Stimulated activated naive CD4-positive, alpha-beta T cell treated with Interleukin-2 at 50 U/mL for 16 hours (primary cell): ENCODE measurements around the gene CEACAM16.
A peak's percentile ranks its signal among the peaks of the same experiment; 100 is the strongest.

Experiments
- DNase-seq: peaks from one replicate; lab custom pipeline; 2025; lab: John Stamatoyannopoulos, UW

CEACAM16 gene

DNA sequence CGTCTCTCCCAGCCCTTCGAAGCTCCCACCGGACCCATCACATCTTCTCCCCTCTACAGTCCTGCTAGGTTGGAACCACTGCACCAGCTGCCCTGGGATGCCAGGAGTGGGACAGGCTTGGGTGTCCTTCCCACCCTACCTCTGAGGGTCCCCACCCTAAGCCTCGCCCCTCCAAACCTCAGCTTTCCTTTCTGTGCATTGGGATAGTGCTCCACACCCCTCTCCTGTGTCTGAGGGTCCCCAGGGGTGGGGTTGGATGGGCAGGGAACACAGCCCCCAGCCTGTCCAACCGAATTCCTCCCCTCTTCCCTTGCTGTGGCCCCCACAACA lies 47.6 kb downstream of the CEACAM16 start:
- DNase-seq: no peak

DNA sequence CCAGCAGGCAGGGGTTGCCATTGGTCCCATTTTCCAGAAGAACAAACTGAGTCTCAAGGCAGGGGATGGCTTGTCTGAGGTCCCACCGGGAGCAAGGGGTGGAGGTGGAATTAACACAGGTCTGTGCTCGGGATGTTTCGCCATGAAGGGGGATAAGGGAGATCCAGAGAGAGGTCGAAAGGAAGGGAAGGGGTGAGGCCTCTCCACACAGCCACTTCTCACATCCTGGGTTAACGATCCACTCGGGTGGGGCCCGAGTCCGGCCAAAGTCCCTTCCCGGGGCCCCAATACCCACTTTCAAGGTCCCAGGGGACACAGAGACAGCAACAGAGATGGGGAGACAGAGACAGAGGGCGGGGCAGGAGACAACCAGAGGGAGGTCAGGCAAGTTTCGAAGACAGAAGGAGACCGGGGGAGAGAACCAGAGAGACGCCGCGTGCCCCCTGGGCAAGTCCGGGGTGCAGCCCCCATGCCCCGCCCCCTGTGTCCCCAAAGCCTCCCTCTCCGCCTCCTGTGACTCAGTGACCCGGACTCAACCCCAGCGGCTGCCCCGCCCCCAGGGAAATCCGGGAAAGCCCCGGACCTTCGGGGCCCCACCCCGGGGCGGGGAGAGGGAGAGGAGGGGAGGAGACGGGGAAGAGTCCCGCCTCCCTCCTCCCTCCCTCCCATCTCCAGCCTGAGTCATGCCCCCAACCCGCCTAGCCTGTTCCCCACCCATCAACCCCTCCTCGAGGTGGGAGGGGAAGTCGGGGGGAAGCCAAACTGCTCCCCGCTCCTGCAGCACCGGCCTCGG lies 48.2 kb downstream of the CEACAM16 start:
- DNase-seq: peak; percentile 90

DNA sequence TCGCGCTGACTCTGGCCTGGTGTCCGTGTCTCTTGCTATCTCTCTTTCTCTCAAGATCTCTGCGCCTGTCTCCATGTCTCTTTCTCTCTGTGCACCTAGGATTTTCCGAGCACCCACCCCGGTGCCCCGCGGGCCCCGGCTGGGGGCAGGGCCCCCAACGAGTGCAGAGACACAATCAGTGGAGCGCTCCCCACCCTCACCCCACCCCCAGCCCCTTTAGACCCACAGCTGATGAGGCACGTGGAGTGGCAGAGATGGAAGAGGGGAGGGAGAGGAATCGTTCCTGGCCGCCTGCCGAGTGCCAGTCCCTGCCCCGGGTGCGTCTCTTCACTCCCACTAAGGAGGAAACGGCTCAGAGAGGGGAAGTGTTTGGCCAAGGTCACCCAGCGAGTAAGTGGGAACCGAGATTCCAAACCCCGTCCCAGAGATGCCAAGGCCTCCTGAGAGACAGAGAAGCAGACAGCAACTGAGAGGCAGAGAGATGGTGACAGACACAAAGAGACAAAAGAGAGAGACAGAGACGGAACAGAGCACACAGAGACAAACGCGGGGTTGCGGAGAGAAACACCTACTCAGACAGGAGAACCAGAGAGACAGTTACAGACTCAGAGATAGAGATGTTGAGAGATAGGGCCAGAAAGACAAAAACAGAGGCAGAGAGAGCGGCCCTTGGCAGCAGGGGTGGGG lies 48.9 kb downstream of the CEACAM16 start:
- DNase-seq: peak; percentile 55

DNA sequence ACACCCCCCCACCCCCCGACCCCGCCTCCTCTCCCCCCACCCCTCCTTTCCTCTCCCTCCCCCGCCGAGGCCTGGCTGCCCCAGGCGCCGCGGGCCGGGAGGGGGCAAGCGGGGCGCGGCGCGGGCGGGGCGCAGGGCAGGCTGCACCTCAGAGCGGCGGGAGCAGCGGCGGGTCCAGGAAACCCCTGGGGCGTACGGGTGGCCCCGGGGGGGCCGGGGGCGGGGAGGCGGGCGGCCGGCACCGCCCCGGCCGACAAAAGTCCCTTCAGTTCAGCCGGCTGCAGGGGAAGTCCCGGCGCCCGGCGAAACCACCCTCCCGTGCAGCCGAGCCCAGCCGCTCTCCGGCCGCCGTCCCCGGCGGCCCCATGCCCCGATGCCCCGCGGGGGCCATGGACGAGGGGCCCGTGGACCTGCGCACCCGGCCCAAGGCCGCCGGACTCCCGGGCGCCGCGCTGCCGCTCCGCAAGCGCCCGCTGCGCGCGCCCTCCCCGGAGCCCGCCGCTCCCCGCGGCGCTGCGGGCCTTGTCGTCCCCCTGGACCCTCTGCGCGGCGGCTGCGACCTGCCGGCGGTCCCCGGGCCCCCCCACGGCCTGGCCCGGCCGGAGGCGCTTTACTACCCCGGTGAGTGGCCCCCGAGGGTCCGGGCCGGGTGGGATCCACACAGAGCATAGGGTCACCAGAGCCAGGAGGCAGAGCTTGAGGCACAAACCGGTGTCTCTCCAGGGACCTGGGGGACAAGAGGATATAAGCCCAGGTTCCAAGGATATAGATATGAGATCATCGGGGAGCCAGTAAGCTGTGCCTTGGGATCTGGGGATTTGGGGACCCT lies 49.7 kb downstream of the CEACAM16 start, which contains the start of gene BCL3:
TSS of gene BCL3 (plus strand) at position 283 of the 829 bp plus-strand sequence. CDS start at position 366, 83 bp downstream.
- peak; percentile 72 for DNase-seq

DNA sequence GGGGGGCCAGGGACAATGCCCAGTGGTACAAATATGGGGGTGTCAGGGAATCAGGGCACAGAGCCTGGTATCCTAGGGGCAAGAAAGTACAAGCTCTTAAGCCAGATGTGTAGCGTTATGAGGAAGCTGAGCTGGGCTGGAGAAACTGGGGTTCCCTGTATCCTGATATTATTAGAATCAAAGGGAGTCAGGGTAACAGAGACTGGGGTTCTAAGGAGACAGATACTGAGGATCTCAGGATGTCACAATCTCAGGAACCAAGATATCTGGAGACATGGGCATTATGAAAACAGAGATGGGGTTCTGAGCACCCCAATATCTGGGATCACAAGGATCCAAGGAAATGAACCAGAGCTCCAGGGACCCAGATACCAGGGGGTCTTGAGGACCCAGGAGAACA lies 50.3 kb downstream of the CEACAM16 start:
- DNase-seq: no peak

DNA sequence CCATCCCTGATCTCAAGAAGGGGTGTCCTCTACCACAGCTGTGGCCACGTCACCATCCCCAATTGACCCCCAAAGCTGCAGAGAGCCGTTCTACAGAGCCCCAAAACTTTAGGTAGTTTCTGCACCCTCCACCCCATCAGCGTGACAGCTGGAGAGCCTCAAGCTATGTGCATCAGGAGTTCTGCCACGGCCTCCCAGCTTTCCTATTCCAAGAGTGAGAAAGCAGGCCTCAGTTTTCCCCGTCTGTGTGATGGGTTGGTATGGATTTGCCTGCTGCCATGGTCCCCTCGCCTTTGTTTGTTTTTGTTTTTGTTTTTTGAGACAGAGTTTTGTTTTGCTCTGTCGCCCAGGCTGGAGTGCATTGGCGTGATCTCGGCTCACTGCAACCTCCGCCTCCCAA lies 51.0 kb downstream of the CEACAM16 start:
- DNase-seq: no peak

DNA sequence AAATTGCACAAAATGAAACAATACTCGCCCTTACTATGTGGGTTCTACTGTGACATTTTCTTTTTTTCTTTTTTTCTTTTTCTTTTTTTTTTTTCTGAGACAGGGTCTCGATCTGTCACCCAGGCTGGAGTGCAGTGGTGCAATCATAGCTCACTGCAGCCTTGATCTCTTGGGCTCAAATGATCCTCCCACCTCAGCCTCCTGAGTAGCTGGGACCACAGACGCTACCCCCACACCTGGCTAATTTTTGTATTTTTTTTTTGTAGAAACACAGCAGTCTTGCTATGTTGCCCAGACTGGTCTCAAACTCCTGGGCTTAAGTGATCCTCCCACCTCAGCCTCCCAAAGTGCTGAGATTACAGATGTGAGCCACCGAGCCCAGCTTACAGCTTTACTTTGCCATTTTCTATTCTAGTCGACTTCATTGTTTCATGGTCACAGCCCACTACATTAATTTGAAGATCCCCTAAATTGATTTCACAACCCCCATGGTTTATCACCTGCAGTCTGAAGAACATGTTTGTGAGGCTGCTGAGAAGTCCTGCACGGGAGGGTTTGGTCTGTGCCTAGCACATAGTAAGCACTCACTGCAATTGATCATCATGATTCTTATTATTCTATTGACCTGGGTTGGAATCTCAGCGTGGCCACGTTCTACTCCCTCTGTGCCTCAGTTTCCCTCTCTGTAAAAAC lies 53.3 kb downstream of the CEACAM16 start:
- DNase-seq: no peak

DNA sequence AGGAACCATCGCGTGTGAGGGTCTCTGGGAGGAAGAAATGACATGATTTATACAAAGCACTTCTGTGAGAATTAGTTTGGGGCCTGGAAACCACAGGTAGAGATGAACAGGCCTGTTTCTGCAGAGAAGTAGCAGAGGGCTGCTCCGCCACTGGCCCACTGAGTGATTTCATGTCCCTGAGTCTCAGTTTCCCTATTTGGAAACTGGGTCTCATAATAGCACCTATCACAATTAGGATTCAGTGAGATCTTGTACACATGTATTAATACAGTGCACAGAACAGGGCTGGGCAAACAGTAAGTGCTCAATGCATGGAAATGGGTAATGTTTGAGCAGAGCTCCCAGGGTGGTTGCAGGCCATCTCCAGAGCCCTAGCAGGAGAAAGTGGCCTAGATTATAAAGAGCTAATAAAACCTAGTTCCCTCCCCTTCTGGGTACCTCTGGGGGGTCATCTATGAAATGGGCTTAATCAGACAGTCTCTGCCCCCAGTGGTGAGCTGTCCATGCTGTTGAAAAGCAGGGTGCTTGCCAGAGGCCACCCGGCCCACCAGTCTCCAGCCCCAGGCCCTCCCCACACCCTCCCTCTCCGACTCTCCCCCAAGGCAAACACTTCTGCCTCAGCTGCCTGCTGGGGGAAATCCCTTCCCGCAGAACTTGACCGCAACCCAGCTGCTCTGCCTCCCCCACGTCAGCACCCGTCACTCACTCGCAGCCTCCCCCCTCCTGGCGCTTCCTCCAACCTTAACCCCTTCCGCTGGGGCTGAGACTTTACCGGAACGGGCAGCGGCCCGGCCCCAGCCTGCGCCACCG lies 54.1 kb downstream of the CEACAM16 start:
- peak; percentile 95 for DNase-seq

DNA sequence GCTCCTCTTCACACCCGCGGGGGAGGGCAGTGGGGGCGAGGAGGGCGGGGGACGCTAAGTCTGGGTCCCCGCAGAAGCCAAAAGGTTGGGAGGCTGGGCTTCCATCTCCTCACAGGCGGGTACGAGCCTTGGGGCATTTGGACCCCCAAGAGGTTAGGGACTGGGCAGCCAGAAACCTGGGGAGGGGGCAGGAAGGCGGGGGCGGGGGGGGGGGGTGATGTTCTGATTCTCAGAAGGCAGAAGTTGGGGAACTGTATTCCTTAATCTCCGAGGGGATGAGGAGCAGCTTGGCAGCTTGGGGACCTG lies 54.6 kb downstream of the CEACAM16 start:
- DNase-seq: no peak

DNA sequence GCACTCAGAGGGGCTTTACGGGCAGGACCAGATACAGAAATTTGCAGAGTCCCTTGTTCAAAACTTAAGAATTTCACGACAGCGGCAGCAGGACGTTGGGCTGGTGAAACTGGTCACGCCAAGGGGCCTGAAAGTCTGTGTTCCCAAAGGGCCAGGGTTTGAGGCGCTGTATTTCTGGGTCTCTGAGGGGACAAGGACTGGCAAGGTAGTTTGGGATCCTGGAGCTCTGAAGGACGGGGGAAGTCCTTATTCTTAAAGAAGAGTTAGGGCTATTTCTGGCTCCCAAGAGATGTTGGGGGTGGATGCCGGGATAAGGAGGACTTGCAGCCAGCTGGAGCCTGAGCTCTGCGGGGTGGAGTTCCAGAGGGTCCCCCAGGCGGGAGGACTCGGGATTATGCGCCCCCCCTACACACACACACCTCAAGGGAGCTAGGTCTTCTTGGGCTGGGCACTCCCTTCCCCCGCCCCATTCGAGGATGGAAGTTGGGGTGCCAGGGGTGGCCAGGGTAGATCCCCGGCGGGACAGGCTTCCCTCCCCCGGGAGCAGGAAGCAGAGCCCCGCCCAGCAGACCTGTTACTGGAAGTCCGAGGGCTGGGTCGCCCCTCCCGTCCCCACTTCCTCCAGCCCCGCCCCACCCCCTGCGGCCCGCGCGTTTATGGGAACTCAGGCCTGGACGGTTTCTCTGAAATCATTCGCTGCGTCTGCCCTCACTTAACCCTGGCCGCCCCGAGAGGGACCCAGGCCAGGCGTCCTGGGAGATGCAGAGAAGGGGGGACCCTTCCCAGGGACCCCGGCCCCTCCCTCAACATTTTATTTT lies 55.2 kb downstream of the CEACAM16 start:
- peak; percentile 71 for DNase-seq

DNA sequence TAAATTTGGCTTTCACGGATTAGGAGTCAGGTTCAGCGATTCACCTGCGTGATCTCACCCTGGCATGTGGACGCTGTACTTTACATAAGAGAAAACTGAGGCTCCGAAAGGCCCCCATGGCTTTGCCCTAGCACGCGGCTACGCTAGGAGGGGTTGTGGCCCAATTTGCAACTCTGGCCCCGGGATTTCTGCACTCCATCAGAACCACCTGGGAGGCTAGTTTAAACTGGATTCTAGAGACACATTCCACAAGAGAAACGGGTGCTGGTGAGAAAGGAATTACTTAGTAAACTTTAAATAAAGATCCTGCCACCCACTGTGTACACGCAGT lies 55.8 kb downstream of the CEACAM16 start:
- no peak for DNase-seq

DNA sequence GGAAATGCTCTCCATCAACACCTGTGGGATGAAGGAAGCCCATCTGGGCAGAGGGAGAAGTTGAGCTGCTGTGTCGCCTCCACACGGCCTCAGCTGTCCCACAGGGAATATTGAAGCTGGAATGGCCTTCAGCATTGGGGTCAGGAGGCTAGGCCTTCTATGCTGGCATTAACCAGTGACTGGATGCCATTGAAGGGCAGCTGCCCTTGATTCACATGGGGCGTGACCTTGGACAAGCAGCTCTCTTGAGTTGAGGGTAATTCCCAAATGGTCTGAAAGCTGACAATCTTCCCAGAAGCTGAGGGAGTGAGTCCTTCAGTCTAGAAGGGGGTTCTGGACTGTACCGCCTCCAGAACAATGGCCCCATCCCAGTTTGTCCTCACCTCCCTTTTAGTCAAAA lies 56.3 kb downstream of the CEACAM16 start:
- no peak for DNase-seq

DNA sequence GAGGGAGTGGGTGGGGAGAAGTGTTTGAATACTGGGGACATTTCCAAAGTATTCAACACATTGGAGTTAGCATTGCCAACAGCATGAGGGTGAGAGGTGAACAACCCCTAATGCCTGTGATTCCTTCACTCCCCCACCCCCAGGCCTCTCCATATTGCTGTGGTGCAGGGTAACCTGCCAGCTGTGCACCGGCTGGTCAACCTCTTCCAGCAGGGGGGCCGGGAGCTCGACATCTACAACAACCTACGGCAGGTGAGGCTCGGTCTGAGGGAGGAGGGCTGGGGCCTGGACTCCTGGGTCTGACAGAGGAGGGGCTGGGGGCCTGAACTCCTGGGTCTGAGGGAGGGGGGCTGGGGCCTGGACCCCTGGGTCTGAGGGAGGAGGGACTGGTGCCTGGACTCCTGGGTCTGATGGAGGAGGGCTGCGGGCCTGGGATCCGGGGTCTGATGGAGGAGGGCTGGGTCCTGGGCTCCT lies 57.2 kb downstream of the CEACAM16 start:
- no peak for DNase-seq

DNA sequence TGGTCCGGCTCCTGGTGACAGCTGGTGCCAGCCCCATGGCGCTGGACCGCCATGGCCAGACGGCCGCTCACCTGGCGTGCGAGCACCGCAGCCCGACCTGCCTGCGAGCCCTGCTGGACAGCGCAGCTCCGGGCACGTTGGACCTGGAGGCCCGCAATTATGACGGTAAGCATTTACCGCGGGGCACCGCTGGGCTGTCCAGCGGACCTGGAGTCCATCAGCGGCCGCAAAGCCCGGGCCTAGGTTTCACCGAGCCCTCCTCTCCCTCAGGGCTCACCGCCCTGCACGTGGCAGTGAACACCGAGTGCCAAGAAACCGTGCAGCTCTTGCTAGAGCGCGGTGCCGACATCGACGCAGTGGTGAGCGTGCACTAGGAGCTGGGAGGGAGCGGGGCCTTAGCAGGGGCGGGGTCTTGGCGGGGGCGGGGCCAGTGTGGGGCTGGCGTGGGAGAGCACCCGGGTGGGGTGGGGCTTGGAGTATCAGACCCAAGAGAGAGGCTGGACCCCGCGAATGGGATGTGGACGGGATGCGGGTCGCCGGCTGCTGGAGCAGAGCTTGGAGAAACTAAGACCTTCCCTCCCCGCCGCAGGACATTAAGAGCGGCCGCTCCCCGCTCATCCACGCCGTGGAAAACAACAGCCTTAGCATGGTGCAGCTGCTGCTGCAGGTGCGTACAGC lies 58.2 kb downstream of the CEACAM16 start:
- DNase-seq: no peak

DNA sequence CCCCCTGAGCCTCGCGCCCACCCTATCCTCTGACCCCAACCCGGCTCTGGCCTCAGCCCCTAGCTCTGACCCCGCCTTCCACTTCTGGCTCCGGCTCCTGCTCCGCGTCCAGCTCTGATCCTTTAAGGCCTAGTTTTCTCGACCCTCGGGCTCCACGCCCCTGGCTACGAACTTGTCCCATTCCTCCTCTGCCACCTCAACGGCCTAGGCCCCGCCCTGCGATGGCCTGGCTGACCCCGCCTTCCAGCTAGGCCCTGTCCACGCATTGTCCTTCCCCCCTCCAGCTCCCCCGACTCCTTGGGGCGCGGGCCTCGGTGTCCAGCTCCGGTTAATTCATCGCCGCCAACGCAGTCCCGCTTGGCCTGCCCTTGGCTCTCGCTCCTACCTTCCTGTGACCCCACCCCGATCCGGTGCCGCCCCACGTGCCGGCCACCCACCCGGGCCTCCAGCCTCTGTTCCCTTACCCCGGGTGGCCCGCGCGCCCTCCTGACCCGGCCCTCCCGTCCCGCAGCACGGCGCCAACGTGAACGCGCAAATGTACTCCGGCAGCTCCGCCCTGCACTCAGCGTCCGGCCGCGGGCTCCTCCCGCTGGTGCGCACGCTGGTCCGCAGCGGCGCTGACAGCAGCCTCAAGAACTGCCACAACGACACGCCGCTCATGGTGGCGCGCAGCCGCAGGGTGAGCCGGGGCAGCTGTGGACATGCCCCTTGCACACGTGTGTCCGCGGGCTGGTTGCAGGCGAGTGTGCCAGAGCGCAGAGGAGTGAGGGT lies 59.0 kb downstream of the CEACAM16 start:
- DNase-seq: no peak

DNA sequence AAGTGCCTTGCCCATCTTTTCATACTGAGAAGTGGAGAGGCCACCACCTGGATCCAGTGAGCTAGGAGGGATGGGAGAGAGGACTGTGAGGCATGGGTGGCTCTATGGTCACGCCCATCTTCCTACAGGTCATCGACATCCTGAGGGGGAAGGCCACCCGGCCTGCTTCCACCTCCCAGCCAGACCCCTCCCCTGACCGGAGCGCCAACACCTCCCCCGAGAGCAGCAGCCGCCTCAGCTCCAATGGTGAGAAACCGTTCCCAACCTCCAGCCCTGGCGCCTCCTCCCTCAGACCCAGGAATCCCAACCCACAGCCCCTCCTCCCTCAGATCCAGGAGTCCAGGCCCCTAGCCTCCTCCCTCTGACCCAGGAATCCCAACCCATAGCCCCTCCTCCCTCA lies 59.6 kb downstream of the CEACAM16 start:
- DNase-seq: no peak

DNA sequence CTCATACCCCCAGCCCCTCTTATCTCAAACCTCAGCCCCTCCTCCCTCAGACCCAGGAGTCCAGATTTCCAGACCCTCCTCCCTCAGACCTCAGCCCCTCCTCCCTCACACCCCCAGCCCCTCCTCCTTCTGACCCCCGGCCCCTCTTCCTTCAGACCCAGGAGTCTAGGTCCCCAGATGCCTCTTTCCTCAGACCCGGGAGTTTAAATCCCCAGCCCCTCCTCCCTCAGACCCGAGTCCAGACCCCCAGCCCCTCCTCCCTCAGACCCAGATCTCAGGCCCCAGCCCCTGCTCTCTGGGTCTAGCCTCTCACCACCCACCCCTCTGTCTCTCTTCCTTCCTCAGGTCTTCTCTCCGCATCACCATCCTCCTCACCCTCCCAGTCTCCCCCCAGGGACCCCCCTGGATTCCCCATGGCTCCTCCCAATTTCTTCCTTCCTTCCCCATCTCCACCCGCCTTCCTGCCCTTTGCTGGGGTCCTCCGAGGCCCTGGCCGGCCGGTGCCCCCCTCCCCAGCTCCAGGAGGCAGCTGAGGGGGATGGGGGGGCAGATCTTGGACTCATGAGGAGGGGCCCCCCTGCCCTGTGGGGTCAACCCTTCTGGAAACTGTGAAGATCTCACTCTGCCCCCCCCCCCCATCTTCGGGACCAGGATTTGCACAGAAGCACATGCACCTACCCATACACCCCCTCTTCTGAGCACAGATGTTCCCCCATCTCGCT lies 60.3 kb downstream of the CEACAM16 start:
- no peak for DNase-seq
